Chondrocyte (in vitro differentiated cells): ENCODE data around the gene GRIK2. TPM values are rescaled to one million over a fixed set of nuclear protein-coding genes. Genes with fewer than 3 reads are reported as not detected.

ENCODE experiments used
- DNase-seq: peaks from one replicate; pipeline ENCODE4 v3.0.0; 2021; ENCODE audit warnings: mixed read lengths, low spot score
- H3K27ac Mint-ChIP-seq: one replicate; pipeline ENCODE4 v1.8.0; 2021; ENCODE audit warnings: mild to moderate bottlenecking, moderate library complexity, mixed read lengths; ENCODE audit not compliant: unreplicated experiment
- H3K27me3 Mint-ChIP-seq: 2 replicates; pipeline ENCODE4 v1.8.0; 2021; ENCODE audit warnings: low read depth, mixed read lengths
- H3K36me3 Mint-ChIP-seq: 2 replicates; pipeline ENCODE4 v1.8.0; 2021; ENCODE audit warnings: low read depth, mixed read lengths
- H3K4me1 Mint-ChIP-seq: 2 replicates; pipeline ENCODE4 v1.8.0; 2021; ENCODE audit warnings: low read depth, mild to moderate bottlenecking, mixed read lengths
- H3K4me3 Mint-ChIP-seq: one replicate; pipeline ENCODE4 v1.8.0; 2021; ENCODE audit warnings: mild to moderate bottlenecking, moderate library complexity, mixed read lengths; ENCODE audit not compliant: unreplicated experiment
- H3K9me3 Mint-ChIP-seq: 2 replicates; pipeline ENCODE4 v1.8.0; 2021; ENCODE audit warnings: low read depth, mixed read lengths
- CTCF ChIP-seq: fragments of 200-600 bp; sonication (generic); IDR thresholded peaks from 2 replicates; pipeline ENCODE4 v1.5.0; 2021; ENCODE audit warnings: antibody characterized with exemption, mild to moderate bottlenecking, moderate library complexity
- total RNA-seq: library from RNA; stranded (reverse); gene quantifications from 3 replicates; pipeline ENCODE4 v1.2.1, GENCODE V29; 2021

GRIK2 gene
- total RNA-seq, 1 donor from 2014 or later = 8.2 TPM

GRCh38 chr6:101907356-101908217, 514.1 kb downstream of the GRIK2 start:
- no peaks in the 10 kb centered on the region for H3K4me1 Mint-ChIP-seq
- no peaks in the 10 kb centered on the region for H3K9me3 Mint-ChIP-seq

GRCh38 chr6:101909366-101909765, 515.9 kb downstream of the GRIK2 start:
- TF ChIP-seq CTCF = no peak
- Mint-ChIP-seq H3K36me3 (no peaks in the 10 kb centered on the region), H3K9me3 (no peaks in the 10 kb centered on the region), H3K4me3 (no peak overlapping the region), H3K27me3 (no peaks in the 10 kb centered on the region), H3K27ac (no peak overlapping the region), H3K4me1 (no peaks in the 10 kb centered on the region)
- DNase-seq = no peak

More at GRCh38 chr6:101907356-101908217, 514.1 kb downstream of the GRIK2 start:
- TF ChIP-seq CTCF = no peak
- H3K36me3 Mint-ChIP-seq = no peaks in the 10 kb centered on the region
- no peak overlapping the region for H3K27ac Mint-ChIP-seq
- DNase-seq = no peak
- H3K4me3 Mint-ChIP-seq = no peak overlapping the region
- no peaks in the 10 kb centered on the region for H3K27me3 Mint-ChIP-seq

DNA sequence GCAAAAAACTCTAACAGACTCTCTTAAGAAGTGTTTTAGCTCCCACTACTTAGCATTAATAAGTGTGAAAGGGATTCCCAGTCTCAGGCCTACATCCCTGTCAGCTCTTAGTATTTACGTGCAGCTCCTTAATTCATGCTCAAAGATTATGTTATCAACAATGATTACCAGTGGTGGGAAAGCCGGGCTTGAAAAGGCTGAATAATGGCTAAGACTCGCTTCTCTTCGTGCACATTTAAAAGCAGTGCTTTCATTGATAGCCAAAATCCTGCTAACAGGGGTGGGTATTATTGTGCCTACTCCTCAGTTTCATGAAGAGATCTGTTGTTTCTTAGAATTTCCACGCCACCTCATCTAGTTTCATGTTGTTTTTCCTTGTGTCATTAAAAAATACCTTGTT, 518.8 kb downstream of the GRIK2 start:
- no peak for TF ChIP-seq CTCF
- Mint-ChIP-seq H3K9me3 (no peaks in the 10 kb centered on the region), H3K4me3 (no peak overlapping the region), H3K36me3 (no peaks in the 10 kb centered on the region), H3K4me1 (peaks cover 3% of the 10 kb centered on the region), H3K27ac (no peak overlapping the region), H3K27me3 (no peaks in the 10 kb centered on the region)
- DNase-seq = no peak

DNA sequence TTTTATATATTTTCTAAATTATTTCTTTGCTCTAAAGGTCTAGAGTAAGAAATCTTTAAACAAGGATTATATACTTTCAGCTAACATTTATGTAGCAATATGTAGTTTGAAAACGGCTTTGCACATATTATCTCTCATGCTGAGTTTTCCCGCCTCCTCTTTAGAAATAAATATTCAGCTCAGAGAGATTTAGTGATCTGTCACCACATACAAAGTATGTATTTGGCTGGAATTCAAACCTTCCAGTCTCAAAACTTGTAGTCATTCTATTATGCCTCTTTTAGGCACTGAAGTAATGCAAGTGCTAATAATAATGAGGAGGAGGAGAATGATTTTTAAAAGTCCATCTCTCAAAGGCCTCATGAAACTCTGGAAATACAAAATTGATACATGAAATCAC, 525.0 kb downstream of the GRIK2 start:
- H3K27me3 Mint-ChIP-seq = no peaks in the 10 kb centered on the region
- H3K36me3 Mint-ChIP-seq = no peaks in the 10 kb centered on the region
- no peak for DNase-seq
- H3K4me3 Mint-ChIP-seq = no peak overlapping the region
- H3K4me1 Mint-ChIP-seq = peaks cover 3% of the 10 kb centered on the region
- H3K9me3 Mint-ChIP-seq = no peaks in the 10 kb centered on the region
- TF ChIP-seq CTCF = no peak
- no peak overlapping the region for H3K27ac Mint-ChIP-seq

DNA sequence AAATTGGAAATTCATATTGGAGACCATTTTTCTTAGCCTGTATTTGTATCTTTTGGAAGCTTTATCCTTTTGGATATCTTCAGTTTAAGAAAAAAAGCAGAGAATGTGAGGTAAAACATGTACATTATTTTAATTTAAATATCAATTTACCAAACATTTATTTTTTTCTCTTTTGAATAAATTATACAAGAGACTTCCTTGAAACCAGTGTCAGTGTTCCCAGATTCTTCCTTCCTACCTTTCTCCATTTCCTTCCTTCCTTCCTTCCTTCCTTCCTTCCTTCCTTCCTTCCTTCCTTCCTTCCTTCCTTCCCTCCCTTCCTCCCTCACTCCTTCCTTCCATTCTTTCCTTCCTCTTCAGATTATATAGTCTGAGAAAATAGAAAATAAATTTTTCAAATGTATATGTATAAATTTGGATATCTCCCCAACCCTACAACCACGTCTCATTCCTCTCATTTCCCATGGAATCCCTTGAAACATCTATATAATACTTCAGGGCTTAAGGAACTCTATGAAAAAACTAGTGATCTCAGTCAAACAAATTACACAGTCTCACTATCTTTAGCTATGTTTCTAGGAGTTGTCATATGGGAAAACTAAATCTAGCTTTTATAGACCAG, 528.4 kb downstream of the GRIK2 start:
- Mint-ChIP-seq H3K36me3 (no peaks in the 10 kb centered on the region), H3K9me3 (no peaks in the 10 kb centered on the region), H3K27me3 (no peaks in the 10 kb centered on the region), H3K4me3 (no peak overlapping the region), H3K4me1 (peaks cover 3% of the 10 kb centered on the region), H3K27ac (no peak overlapping the region)
- TF ChIP-seq CTCF = no peak
- no peak for DNase-seq
